Smooth muscle cell (in vitro differentiated cells): ENCODE measurements around the gene TSHR. TPM values are rescaled to one million over a fixed set of nuclear protein-coding genes. Genes with fewer than 3 reads are reported as not detected.
A peak's percentile ranks its signal among the peaks of the same experiment; 100 is the strongest.

Source experiments
- DNase-seq: peaks from one replicate; lab custom pipeline; 2025; ENCODE audit not compliant: unreplicated experiment; lab: John Stamatoyannopoulos, UW
- H2AFZ ChIP-seq: fragments of 200-600 bp; sonication (generic); 2 replicates; pipeline ENCODE4 v1.6.0; 2016; ENCODE audit warnings: antibody characterized with exemption, low read depth, mild to moderate bottlenecking
- H3F3A ChIP-seq: fragments of 200-600 bp; sonication (generic); 2 replicates; pipeline ENCODE4 v1.6.0; 2017; ENCODE audit warnings: antibody characterized with exemption, low read depth
- H3K27ac ChIP-seq: fragments of 200-600 bp; sonication (generic); 2 replicates; pipeline ENCODE4 v1.5.1; 2016; ENCODE audit warnings: low read depth, mild to moderate bottlenecking
- H3K27me3 ChIP-seq: fragments of 200-600 bp; sonication (generic); 2 replicates; pipeline ENCODE4 v1.6.1; 2016; ENCODE audit warnings: low read depth, mild to moderate bottlenecking
- H3K36me3 ChIP-seq: fragments of 200-600 bp; sonication (generic); 2 replicates; pipeline ENCODE4 v1.5.1; 2016; ENCODE audit warnings: low read depth
- H3K4me1 ChIP-seq: fragments of 200-600 bp; sonication (generic); 2 replicates; pipeline ENCODE4 v1.5.1; 2016; ENCODE audit warnings: low read depth
- H3K4me2 ChIP-seq: fragments of 200-600 bp; sonication (generic); 2 replicates; pipeline ENCODE4 v1.6.0; 2016; ENCODE audit warnings: mild to moderate bottlenecking
- H3K4me3 ChIP-seq: fragments of 200-600 bp; sonication (generic); 2 replicates; pipeline ENCODE4 v1.5.1; 2016; ENCODE audit warnings: mild to moderate bottlenecking
- H3K79me2 ChIP-seq: fragments of 200-600 bp; sonication (generic); 2 replicates; pipeline ENCODE4 v1.6.0; 2016; ENCODE audit warnings: low read depth, mild to moderate bottlenecking
- H3K9ac ChIP-seq: fragments of 200-600 bp; sonication (generic); 2 replicates; pipeline ENCODE4 v1.6.0; 2016; ENCODE audit warnings: low read depth
- H3K9me3 ChIP-seq: fragments of 200-600 bp; sonication (generic); replicated peaks from 2 replicates; pipeline ENCODE4 v1.5.1; 2016; ENCODE audit warnings: low read depth
- H4K20me1 ChIP-seq: fragments of 200-600 bp; sonication (generic); 2 replicates; pipeline ENCODE4 v1.6.0; 2016; ENCODE audit warnings: low read depth
- CTCF ChIP-seq: fragments of 200-600 bp; sonication (generic); IDR thresholded peaks from 2 replicates; pipeline ENCODE4 v1.5.1; 2017; ENCODE audit warnings: borderline replicate concordance, mild to moderate bottlenecking, antibody characterized with exemption; ENCODE audit not compliant: insufficient read depth, poor library complexity, severe bottlenecking
- WGBS: methylation state at CpG from one replicate; pipeline ENCODE4 v1.1.7; 2016; ENCODE audit warnings: low lambda C conversion rate; 5-methylcytosine and 5-hydroxymethylcytosine counted together
- polyA plus RNA-seq: library from polyadenylated mRNA; unstranded; fragments of >200 nt; fragmentation: Nextera tagmentation; extraction: Ambion mirVana; gene quantifications from 2 replicates; pipeline ENCODE4 v1.2.1, GENCODE V29; 2016
- total RNA-seq: library from RNA; depleted of rRNA; stranded (reverse); fragments of >200 nt; gene quantifications from 2 replicates; pipeline ENCODE4 v1.2.3, GENCODE V29; 2014

TSHR gene
- total and polyA plus RNA-seq, 2 experiments from 2014 or later: not detected

GRCh38 chr14:81193924-81194633 lies 238.7 kb downstream of the TSHR start:
- Histone ChIP-seq H3K36me3 (peaks cover 39% of the 10 kb centered on the region), H4K20me1 (peaks cover 44% of the 10 kb centered on the region), H2AFZ (no peak overlapping the region), H3K27ac (peak overlapping the region; percentile 44), H3K4me3 (no peak overlapping the region), H3K79me2 (peaks cover 25% of the 10 kb centered on the region), H3K4me2 (no peak overlapping the region), H3K27me3 (no peaks in the 10 kb centered on the region), H3K4me1 (no peaks in the 10 kb centered on the region), H3K9me3 (no peaks in the 10 kb centered on the region), H3K9ac (no peak overlapping the region), H3F3A (no peaks in the 10 kb centered on the region)
- no peak for DNase-seq
- WGBS: 88% methylated on average over 3 of the region's 3 CpGs
- no peak for TF ChIP-seq CTCF

Other genes starting within 250 kb of the TSHR start
- gene CEP128, start 13.9 kb upstream of the TSHR start, total RNA-seq: 2.0 and 4.4 TPM in 2 replicates
- gene CEP128, start 13.9 kb upstream of the TSHR start, polyA plus RNA-seq: 2.7 and 5.1 TPM in 2 replicates